ENCODE measurements around the gene TRAF5. TPM values are rescaled to one million over a fixed set of nuclear protein-coding genes. Genes with fewer than 3 reads are reported as not detected.
A peak's percentile ranks its signal among the peaks of the same experiment; 100 is the strongest.

The TRAF5 gene
- polyA plus RNA-seq (2012; ENCODE audit: missing spikeins): 28.9 TPM

- peak; percentile 50 for FAIRE-seq
Observed at GRCh38 chr1:211326528-211327345, at the start of gene TRAF5. Gene TRAF5, plus strand, starts transcription at chr1:211326833. Its CDS starts 26,407 bp downstream, at chr1:211353240.

GRCh38 chr1:211279340-211279739 is 47.3 kb upstream of the TRAF5 start:
- no peak for FAIRE-seq
- TF ChIP-seq POLR2AphosphoS5 (IDR thresholded peaks at IDR 0.05; ENCODE audit: low read depth, low read length): no peak
- no peak for TF ChIP-seq POLR2A (IDR thresholded peaks at IDR 0.05; ENCODE audit: low read depth, low read length)
- no peak for TF ChIP-seq TAF1 (IDR thresholded peaks at IDR 0.05; ENCODE audit: borderline replicate concordance, low read depth, low read length)
- DNase-seq (ENCODE audit: insufficient read length): no peak

More at GRCh38 chr1:211326528-211327345, at the start of gene TRAF5:
- no peak for TF ChIP-seq POLR2AphosphoS5 (IDR thresholded peaks at IDR 0.05; ENCODE audit: low read depth, low read length)
- TF ChIP-seq POLR2A (IDR thresholded peaks at IDR 0.05; ENCODE audit: low read depth, low read length): peak; percentile 61; the same call in 1 of the 2 replicates
- TF ChIP-seq TAF1 (IDR thresholded peaks at IDR 0.05; ENCODE audit: borderline replicate concordance, low read depth, low read length): no peak
- peak; percentile 52 for DNase-seq (ENCODE audit: insufficient read length)

- FAIRE-seq: no peak
- no peak for TF ChIP-seq TAF1 (IDR thresholded peaks at IDR 0.05; ENCODE audit: borderline replicate concordance, low read depth, low read length)
- no peak for TF ChIP-seq POLR2A (IDR thresholded peaks at IDR 0.05; ENCODE audit: low read depth, low read length)
- TF ChIP-seq POLR2AphosphoS5 (IDR thresholded peaks at IDR 0.05; ENCODE audit: low read depth, low read length): no peak
- no peak for DNase-seq (ENCODE audit: insufficient read length)
Observed at GRCh38 chr1:211280910-211281309, 45.7 kb upstream of the TRAF5 start.

- no peak for FAIRE-seq
- no peak for DNase-seq (ENCODE audit: insufficient read length)
- no peak for TF ChIP-seq POLR2AphosphoS5 (IDR thresholded peaks at IDR 0.05; ENCODE audit: low read depth, low read length)
Observed at GRCh38 chr1:211281320-211282022, 45.2 kb upstream of the TRAF5 start.

- DNase-seq (ENCODE audit: insufficient read length) (no peak), FAIRE-seq (no peak)
- TF ChIP-seq POLR2AphosphoS5 (IDR thresholded peaks at IDR 0.05; ENCODE audit: low read depth, low read length) (no peak), POLR2A (IDR thresholded peaks at IDR 0.05; ENCODE audit: low read depth, low read length) (no peak), TAF1 (IDR thresholded peaks at IDR 0.05; ENCODE audit: borderline replicate concordance, low read depth, low read length) (no peak)
Observed at GRCh38 chr1:211282023-211282373, 44.6 kb upstream of the TRAF5 start.

- no peak for DNase-seq (ENCODE audit: insufficient read length)
- TF ChIP-seq TAF1 (IDR thresholded peaks at IDR 0.05; ENCODE audit: borderline replicate concordance, low read depth, low read length) (no peak), POLR2A (IDR thresholded peaks at IDR 0.05; ENCODE audit: low read depth, low read length) (no peak), POLR2AphosphoS5 (IDR thresholded peaks at IDR 0.05; ENCODE audit: low read depth, low read length) (no peak)
- no peak for FAIRE-seq
Observed at GRCh38 chr1:211285196-211285595, 41.4 kb upstream of the TRAF5 start.

- FAIRE-seq: no peak
- DNase-seq (ENCODE audit: insufficient read length): no peak
- TF ChIP-seq POLR2A (IDR thresholded peaks at IDR 0.05; ENCODE audit: low read depth, low read length): no peak
- TF ChIP-seq TAF1 (IDR thresholded peaks at IDR 0.05; ENCODE audit: borderline replicate concordance, low read depth, low read length): no peak
- no peak for TF ChIP-seq POLR2AphosphoS5 (IDR thresholded peaks at IDR 0.05; ENCODE audit: low read depth, low read length)
Observed at GRCh38 chr1:211287218-211287617, 39.4 kb upstream of the TRAF5 start.

- TF ChIP-seq POLR2AphosphoS5 (IDR thresholded peaks at IDR 0.05; ENCODE audit: low read depth, low read length) (no peak), TAF1 (IDR thresholded peaks at IDR 0.05; ENCODE audit: borderline replicate concordance, low read depth, low read length) (no peak), POLR2A (IDR thresholded peaks at IDR 0.05; ENCODE audit: low read depth, low read length) (no peak)
- FAIRE-seq: no peak
- no peak for DNase-seq (ENCODE audit: insufficient read length)
Observed at GRCh38 chr1:211292411-211292810, 34.2 kb upstream of the TRAF5 start.

GRCh38 chr1:211296396-211296795 is 30.2 kb upstream of the TRAF5 start:
- no peak for TF ChIP-seq POLR2A (IDR thresholded peaks at IDR 0.05; ENCODE audit: low read depth, low read length)
- no peak for FAIRE-seq

GRCh38 chr1:211305044-211305443 is 21.6 kb upstream of the TRAF5 start:
- DNase-seq (ENCODE audit: insufficient read length) (no peak), FAIRE-seq (peak; percentile 67)
- TF ChIP-seq TAF1 (IDR thresholded peaks at IDR 0.05; ENCODE audit: borderline replicate concordance, low read depth, low read length): no peak
- no peak for TF ChIP-seq POLR2AphosphoS5 (IDR thresholded peaks at IDR 0.05; ENCODE audit: low read depth, low read length)
- TF ChIP-seq POLR2A (IDR thresholded peaks at IDR 0.05; ENCODE audit: low read depth, low read length): no peak

More at GRCh38 chr1:211296396-211296795, 30.2 kb upstream of the TRAF5 start:
- DNase-seq (ENCODE audit: insufficient read length): no peak

- FAIRE-seq (peak; percentile 5), DNase-seq (ENCODE audit: insufficient read length) (no peak)
- TF ChIP-seq TAF1 (IDR thresholded peaks at IDR 0.05; ENCODE audit: borderline replicate concordance, low read depth, low read length) (no peak), POLR2A (IDR thresholded peaks at IDR 0.05; ENCODE audit: low read depth, low read length) (no peak), POLR2AphosphoS5 (IDR thresholded peaks at IDR 0.05; ENCODE audit: low read depth, low read length) (no peak)
Observed at GRCh38 chr1:211309617-211310016, 17.0 kb upstream of the TRAF5 start.

- no peak for DNase-seq (ENCODE audit: insufficient read length)
- no peak for FAIRE-seq
- TF ChIP-seq TAF1 (IDR thresholded peaks at IDR 0.05; ENCODE audit: borderline replicate concordance, low read depth, low read length) (no peak), POLR2A (IDR thresholded peaks at IDR 0.05; ENCODE audit: low read depth, low read length) (no peak), POLR2AphosphoS5 (IDR thresholded peaks at IDR 0.05; ENCODE audit: low read depth, low read length) (no peak)
Observed at GRCh38 chr1:211313392-211313791, 13.2 kb upstream of the TRAF5 start.

Measured in GM12892 (cell line).